Activated T-helper 1 cell treated with anti-CD3 and anti-CD28 coated beads, Interleukin-12 subunit alpha, Interleukin-12 subunit beta, Interleukin-2, Interleukin-4 antibody, amounts not matched to agents 30 ng/mL and 10 ng/mL and 1 ng/mL, durations not matched to agents 14 hours and 24 hours and 36 hours (primary cell): ENCODE data around the gene IL1RL1. TPM values are rescaled to one million over a fixed set of nuclear protein-coding genes. Genes with fewer than 3 reads are reported as not detected.
A peak's percentile ranks its signal among the peaks of the same experiment; 100 is the strongest.
"Not testable (repeated sequence)": the region's sequence is repeated elsewhere in the genome, so short reads cannot be mapped to it uniquely, and the experiment has no call there.

Experiments used
- DNase-seq: peaks from one replicate; pipeline ENCODE4 v3.0.0; 2021; ENCODE audit warnings: low spot score
- H3K27ac Mint-ChIP-seq: one replicate; pipeline ENCODE4 v1.8.0; 2021; ENCODE audit warnings: mild to moderate bottlenecking, mixed read lengths
- H3K27me3 Mint-ChIP-seq: one replicate; pipeline ENCODE4 v1.8.0; 2022; ENCODE audit warnings: mild to moderate bottlenecking, moderate library complexity, mixed read lengths; ENCODE audit not compliant: insufficient read depth
- H3K36me3 Mint-ChIP-seq: one replicate; pipeline ENCODE4 v1.8.0; 2021; ENCODE audit warnings: low read depth, mixed read lengths
- H3K4me1 Mint-ChIP-seq: one replicate; pipeline ENCODE4 v1.8.0; 2021; ENCODE audit warnings: low read depth, mixed read lengths
- H3K4me3 Mint-ChIP-seq: one replicate; pipeline ENCODE4 v1.8.0; 2021; ENCODE audit warnings: mild to moderate bottlenecking, moderate library complexity, mixed read lengths
- H3K9me3 Mint-ChIP-seq: one replicate; pipeline ENCODE4 v1.8.0; 2021; ENCODE audit warnings: mixed read lengths
- intact Hi-C: fragments of 100-400 bp; cut with micrococcal nuclease; formaldehyde crosslinking; loops from one replicate; pipeline ENCODE4 v1.15.1; 2024
- total RNA-seq: library from RNA; stranded (reverse); gene quantifications from 2 replicates; pipeline ENCODE4 v1.2.3, GENCODE V29; 2022

Gene IL1RL1
- total RNA-seq, 1 donor from 2014 or later = 4.8 TPM

DNA sequence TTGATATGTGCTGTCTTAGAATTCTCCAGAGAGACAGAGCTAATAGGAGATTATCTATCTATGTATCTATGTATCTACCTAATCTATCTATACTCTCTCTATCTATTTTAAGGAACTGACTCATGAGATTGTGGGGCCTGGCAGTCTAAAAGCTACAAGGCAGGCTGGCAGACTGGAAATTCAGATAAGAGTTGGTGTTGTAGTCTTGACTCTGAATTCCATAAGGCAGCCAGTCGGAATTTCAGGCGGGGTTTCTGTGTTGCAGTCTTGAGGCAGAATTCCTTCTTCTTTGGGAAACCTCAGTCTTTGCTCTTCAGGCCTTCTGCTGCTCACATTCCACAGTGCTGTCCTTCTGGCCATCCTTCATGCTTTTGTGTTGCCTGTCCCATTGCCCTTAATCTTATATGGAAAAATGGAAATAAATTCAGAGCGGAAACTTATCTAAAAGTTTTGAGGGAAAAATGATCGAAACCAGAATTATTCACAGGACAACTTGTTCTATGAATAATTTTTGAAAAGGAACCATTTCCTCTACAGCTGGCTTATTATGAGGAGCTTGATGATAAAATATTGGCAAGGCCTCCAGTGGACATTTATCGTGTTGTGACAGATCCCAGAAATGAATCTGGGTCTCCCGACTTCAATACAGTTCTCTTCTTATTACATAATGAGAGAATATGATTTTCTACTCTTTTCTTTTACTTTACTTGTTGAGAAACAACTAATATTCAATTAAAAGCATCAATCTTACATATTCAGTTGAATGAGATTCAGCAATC lies 10.8 kb downstream of the IL1RL1 start:
- Mint-ChIP-seq H3K4me3 (no peak overlapping the region), H3K27me3 (no peaks in the 10 kb centered on the region), H3K36me3 (peaks cover 22% of the 10 kb centered on the region), H3K27ac (no peak overlapping the region), H3K4me1 (no peaks in the 10 kb centered on the region), H3K9me3 (peaks cover 17% of the 10 kb centered on the region)
- no peak for DNase-seq
- intact Hi-C loops = no loop called here

DNA sequence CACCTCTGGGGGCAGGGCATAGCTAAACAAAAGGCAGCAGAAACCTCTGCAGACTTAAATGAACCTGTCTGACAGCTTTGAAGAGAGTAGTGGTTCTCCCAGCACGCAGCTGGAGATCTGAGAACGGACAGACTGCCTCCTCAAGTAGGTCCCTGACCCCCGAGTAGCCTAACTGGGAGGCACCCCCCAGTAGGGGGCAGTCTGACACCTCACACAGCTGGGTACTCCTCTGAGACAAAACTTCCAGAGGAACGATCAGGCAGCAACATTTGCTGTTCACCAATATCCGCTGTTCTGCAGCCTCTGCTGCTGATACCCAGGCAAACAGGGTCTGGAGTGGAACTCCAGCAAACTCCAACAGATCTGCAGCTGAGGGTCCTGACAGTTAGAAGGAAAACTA lies 13.6 kb downstream of the IL1RL1 start:
- Mint-ChIP-seq H3K36me3 (peaks cover 22% of the 10 kb centered on the region), H3K9me3 (peaks cover 17% of the 10 kb centered on the region)

DNA sequence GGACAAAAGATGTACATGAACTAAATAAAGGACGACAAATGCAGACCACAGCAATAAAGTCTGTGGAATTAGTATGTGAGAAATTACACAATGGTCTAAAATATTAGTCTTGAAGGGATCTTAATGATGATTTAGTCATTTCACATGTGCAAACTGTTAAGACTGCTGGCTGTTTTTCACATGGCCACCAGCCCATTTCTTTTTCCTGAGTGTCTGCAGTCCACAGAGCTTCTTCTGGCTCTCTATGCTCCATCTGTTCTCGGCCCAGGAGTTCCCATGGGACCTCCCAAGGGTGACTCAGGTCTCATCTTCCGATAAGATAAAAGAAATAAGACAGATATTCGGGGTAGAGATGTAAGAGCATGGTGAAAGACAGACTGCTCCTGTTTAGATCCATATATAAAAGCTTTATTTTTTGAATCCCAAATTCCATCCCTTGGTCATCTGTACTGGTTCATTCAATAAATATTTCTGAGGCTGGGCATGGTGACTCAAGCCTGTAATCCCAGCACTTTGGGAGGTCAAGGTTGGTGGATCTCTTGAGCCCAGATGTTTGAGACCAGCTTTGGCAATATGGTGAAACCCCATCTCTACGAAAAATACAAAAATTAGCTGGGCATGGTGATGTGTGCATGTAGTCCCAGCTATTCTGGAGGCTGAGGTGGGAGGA lies 20.1 kb downstream of the IL1RL1 start:
- no peak for DNase-seq
- peaks cover 20% of the 10 kb centered on the region for H3K36me3 Mint-ChIP-seq
- intact Hi-C loops = no loop called here

More for the DNA sequence above, 13.6 kb downstream of the IL1RL1 start:
- H3K4me3 Mint-ChIP-seq, intact Hi-C loops, H3K27me3 Mint-ChIP-seq, H3K27ac Mint-ChIP-seq, H3K4me1 Mint-ChIP-seq, DNase-seq: not testable (repeated sequence)

DNA sequence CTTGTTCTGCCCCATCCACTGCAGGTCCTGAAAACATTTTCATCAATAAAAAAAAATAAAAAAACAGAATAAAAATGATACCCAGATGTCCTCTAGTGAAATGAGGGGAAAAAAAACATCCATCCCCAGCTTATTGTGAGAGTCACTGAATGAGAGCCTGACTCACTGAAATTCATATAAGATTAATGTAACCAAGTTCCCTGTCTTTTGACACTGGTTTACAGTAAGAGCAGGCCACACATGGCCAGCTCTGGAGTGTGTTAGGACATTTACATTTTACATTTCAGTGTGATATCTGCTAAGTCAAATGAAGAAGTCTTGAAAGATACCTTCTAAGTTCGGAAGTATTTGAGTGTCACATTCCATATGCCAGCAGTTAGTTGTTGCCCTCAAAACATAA lies 23.1 kb downstream of the IL1RL1 start:
- intact Hi-C loops = no loop called here
- no peak for DNase-seq
- H3K27ac Mint-ChIP-seq = no peak overlapping the region
- H3K9me3 Mint-ChIP-seq = peaks cover 21% of the 10 kb centered on the region
- H3K27me3 Mint-ChIP-seq = no peaks in the 10 kb centered on the region
- H3K36me3 Mint-ChIP-seq = peaks cover 20% of the 10 kb centered on the region
- H3K4me3 Mint-ChIP-seq = no peak overlapping the region
- peaks cover 21% of the 10 kb centered on the region for H3K4me1 Mint-ChIP-seq

More for the DNA sequence above, 20.1 kb downstream of the IL1RL1 start:
- Mint-ChIP-seq H3K27me3 (no peaks in the 10 kb centered on the region), H3K4me1 (peaks cover 20% of the 10 kb centered on the region), H3K27ac (no peak overlapping the region), H3K4me3 (no peak overlapping the region), H3K9me3 (peaks cover 21% of the 10 kb centered on the region)

DNA sequence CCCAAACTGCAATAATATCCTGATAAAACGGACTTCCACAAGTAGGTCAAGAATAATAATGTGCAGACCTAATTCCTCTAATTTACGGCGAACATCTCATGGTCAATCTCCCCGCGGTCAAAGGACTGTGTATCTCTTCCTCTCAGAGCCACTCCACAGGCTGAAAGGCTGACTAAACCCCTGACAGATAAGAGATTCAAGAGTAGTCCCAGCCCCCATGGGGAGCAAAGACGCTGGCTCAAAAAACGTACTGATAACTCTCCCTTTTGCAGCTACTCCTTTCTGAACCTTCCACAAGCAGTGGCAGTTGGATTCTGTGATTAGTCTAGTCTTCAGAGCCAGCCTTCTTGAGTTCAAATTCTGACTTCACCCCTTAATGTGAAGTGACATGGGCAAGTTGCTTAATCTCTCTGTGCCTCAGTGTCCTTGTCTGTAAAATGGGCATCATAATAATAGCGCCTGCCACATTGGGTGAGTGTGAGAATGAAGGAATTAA lies 24.6 kb downstream of the IL1RL1 start:
- Mint-ChIP-seq H3K9me3 (peaks cover 20% of the 10 kb centered on the region), H3K4me1 (peaks cover 21% of the 10 kb centered on the region)
- intact Hi-C loops = loop anchor here (2.0 to 5.0 kb wide), 2 partner anchors 23 to 34 kb away; no protein-coding TSS in a partner anchor

DNA sequence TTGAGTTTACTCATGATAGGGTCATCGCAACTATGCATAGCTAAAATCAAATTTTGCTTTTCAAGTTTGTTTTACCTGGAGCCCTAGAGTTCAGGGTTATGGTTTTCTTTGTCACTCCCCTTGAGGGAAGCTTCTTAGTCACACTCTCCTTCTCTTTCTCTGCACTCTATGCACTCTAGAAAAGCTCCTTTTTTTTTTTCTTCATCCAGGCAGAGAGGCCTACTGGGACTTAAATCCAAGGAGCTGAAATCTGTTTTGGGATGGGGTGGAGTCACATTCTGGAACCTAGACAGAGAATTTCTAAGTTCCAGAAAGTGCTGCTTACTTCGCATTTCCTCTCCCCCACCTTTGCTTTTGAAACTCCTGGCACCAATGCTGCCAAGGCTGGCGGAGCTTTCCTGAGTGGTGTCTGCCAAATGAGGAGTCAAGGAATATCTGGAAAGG lies 25.2 kb downstream of the IL1RL1 start:
- DNase-seq = no peak
- no peak overlapping the region for H3K4me3 Mint-ChIP-seq
- no peak overlapping the region for H3K27ac Mint-ChIP-seq
- peaks cover 21% of the 10 kb centered on the region for H3K4me1 Mint-ChIP-seq
- intact Hi-C loops = loop anchor here (2.0 to 5.0 kb wide), 2 partner anchors 24 to 34 kb away; no protein-coding TSS in a partner anchor
- no peaks in the 10 kb centered on the region for H3K27me3 Mint-ChIP-seq
- peaks cover 15% of the 10 kb centered on the region for H3K9me3 Mint-ChIP-seq
- peaks cover 22% of the 10 kb centered on the region for H3K36me3 Mint-ChIP-seq

More for the DNA sequence above, 24.6 kb downstream of the IL1RL1 start:
- Mint-ChIP-seq H3K27ac (no peak overlapping the region), H3K27me3 (no peaks in the 10 kb centered on the region), H3K4me3 (no peak overlapping the region), H3K36me3 (peaks cover 23% of the 10 kb centered on the region)
- no peak for DNase-seq

DNA sequence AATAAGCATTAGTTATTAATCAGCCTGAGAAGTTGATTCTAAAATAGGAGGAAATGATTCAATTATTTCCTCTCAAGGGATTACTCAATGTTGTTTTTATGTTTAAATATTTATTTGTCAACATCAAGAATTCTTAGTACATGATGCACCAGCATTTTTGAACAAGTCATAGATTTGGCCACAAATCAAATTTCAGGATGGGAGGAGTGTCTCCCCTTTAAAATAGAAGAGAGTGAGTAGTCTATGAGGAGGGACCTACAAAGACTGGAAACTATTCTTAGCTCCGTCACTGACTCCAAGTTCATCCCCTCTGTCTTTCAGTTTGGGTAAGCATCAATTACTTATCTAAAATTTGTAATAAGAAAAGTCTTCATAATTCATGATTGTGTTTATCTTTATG lies 25.6 kb downstream of the IL1RL1 start:
- peaks cover 13% of the 10 kb centered on the region for H3K9me3 Mint-ChIP-seq
- no peak overlapping the region for H3K27ac Mint-ChIP-seq
- H3K27me3 Mint-ChIP-seq = no peaks in the 10 kb centered on the region
- H3K36me3 Mint-ChIP-seq = peaks cover 22% of the 10 kb centered on the region
- H3K4me3 Mint-ChIP-seq = no peak overlapping the region
- H3K4me1 Mint-ChIP-seq = peaks cover 20% of the 10 kb centered on the region
- intact Hi-C loops = loop anchor here (2.0 to 5.0 kb wide), 2 partner anchors 24 to 35 kb away; no protein-coding TSS in a partner anchor
- DNase-seq = no peak

DNA sequence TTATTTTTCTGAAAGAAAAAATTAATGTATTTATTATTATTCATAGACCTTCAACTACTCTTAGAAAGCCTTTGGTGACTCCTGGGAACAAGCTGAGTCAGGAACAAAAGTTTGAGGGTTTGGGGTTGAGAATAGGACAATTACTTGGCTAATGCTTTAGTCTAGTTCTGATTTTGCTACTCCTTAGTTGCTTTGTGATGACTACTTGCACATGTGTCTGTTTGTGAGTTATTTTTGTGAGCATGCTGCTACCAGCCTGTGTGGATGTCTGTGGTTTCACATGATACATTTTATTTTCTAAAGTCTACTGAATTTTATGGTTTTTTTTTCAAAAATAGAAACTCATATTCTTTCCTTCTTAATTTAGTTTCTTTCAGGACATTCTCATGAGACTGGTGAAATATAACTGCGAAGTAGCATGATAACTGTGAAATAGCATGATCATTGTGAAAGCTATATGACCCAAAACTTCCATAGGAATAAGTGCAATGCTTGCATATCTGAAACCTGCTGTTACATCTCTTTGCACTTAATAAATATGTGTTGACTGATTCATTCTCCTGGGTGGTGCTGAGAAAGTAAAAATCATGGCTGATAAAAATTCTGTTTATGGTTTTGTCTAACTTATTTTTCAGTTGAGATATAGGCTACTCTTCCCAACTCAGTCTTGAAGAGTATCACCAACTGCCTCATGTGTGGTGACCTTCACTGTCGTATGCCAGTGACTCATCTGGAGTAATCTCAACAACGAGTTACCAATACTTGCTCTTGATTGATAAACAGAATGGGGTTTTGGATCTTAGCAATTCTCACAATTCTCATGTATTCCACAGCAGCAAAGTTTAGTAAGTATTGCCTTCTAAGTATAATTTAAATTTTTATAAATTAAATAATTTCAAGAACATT lies 26.4 kb downstream of the IL1RL1 start:
- intact Hi-C loops = loop anchor here (2.0 to 5.0 kb wide), 2 partner anchors 25 to 35 kb away; no protein-coding TSS in a partner anchor
- Mint-ChIP-seq H3K4me3 (no peak overlapping the region), H3K27me3 (no peaks in the 10 kb centered on the region), H3K36me3 (peaks cover 15% of the 10 kb centered on the region), H3K4me1 (peaks cover 15% of the 10 kb centered on the region), H3K9me3 (peaks cover 6% of the 10 kb centered on the region), H3K27ac (peak overlapping the region; percentile 67)
- no peak for DNase-seq

DNA sequence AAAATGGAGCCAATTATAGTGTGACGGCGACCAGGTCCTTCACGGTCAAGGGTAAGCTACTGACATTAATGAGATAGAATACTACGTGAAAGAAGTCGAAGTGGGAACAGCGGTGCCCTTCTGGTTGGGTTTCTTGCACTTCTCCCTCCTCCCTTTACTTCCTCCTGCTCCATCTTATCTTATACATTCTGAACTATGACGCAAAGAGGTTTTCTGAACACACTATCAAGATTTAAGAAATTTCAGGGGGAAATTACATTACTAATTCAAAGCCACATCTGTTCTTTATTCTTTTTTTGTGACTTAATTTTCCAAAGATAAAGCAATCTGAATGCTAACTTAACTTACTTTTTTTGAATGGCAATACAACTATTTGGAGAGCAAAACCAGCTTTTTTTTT lies 29.4 kb downstream of the IL1RL1 start:
- Mint-ChIP-seq H3K4me3 (no peak overlapping the region), H3K9me3 (no peaks in the 10 kb centered on the region), H3K27ac (no peak overlapping the region), H3K4me1 (peaks cover 8% of the 10 kb centered on the region), H3K36me3 (peaks cover 4% of the 10 kb centered on the region), H3K27me3 (no peaks in the 10 kb centered on the region)
- DNase-seq = no peak
- intact Hi-C loops = no loop called here

DNA sequence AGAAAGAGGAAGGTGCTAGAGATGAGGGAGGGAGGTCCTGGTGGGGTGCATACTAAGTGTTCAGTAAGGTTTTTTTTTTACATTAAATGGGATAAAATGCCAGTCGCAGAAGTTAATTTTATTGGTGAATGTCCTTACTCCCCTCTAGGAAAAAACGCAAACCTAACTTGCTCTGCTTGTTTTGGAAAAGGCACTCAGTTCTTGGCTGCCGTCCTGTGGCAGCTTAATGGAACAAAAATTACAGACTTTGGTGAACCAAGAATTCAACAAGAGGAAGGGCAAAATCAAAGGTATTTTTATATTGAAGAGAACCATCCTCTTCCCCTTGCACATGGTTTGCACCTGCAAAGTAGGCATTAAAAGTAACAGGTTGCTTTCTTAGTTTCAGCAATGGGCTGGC lies 31.5 kb downstream of the IL1RL1 start:
- Mint-ChIP-seq H3K4me1 (peaks cover 10% of the 10 kb centered on the region), H3K36me3 (peaks cover 12% of the 10 kb centered on the region), H3K27me3 (no peaks in the 10 kb centered on the region), H3K4me3 (no peak overlapping the region), H3K27ac (no peak overlapping the region), H3K9me3 (peaks cover 3% of the 10 kb centered on the region)
- no peak for DNase-seq
- intact Hi-C loops = no loop called here

DNA sequence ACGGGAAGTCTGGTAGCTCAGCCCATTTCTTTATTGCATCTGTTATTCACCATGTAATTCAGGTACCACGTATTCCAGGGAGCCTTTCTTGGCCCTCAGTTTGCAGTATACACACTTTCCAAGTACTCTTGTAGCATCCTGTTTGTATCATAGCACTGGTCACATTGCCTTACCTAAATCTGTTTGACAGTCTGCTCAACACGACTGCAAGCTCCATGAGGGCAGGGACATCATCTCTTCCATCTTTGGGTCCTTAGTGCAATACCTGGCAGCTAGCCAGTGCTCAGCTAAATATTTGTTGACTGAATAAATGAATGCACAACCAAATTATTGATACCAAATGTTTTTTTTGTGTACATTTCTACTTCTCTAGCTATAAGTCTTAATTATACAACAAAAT lies 33.0 kb downstream of the IL1RL1 start:
- peaks cover 3% of the 10 kb centered on the region for H3K9me3 Mint-ChIP-seq
- peaks cover 10% of the 10 kb centered on the region for H3K4me1 Mint-ChIP-seq
- no peaks in the 10 kb centered on the region for H3K27me3 Mint-ChIP-seq
- DNase-seq = no peak
- intact Hi-C loops = no loop called here
- no peak overlapping the region for H3K4me3 Mint-ChIP-seq
- peaks cover 16% of the 10 kb centered on the region for H3K36me3 Mint-ChIP-seq
- no peak overlapping the region for H3K27ac Mint-ChIP-seq

DNA sequence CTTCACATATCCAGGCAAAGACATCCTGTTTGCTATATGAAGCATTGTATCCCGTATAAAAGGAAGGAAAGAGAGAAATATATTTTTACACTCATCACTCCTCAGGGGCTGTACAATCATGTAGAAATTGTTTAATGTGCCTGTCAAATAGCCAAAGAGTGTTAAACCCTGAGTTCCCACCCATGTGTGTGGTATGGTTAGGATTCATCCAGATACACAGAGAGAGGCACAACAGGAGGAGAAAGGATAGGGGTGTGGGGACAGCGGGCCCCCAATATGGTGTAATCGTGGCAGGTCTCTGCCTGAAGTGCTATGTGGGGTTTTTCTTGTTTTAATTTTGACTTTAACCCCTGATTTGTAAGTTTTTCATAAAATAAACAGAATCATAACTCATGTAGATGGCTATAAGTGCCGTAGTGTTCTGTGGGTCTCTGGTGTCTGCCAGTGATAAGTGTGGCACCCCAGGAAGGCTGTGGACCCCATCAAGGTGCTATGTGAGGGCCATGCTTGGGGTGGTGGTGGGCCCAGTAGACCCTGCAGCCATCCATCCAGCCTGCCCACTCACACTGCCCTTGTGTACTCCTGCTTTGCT lies 34.1 kb downstream of the IL1RL1 start:
- peaks cover 22% of the 10 kb centered on the region for H3K36me3 Mint-ChIP-seq
- H3K4me3 Mint-ChIP-seq = no peak overlapping the region
- no peaks in the 10 kb centered on the region for H3K27me3 Mint-ChIP-seq
- H3K27ac Mint-ChIP-seq = no peak overlapping the region
- intact Hi-C loops = no loop called here
- peaks cover 3% of the 10 kb centered on the region for H3K9me3 Mint-ChIP-seq
- H3K4me1 Mint-ChIP-seq = peaks cover 15% of the 10 kb centered on the region
- DNase-seq = no peak
